DND-41 (cell line): Measurements from ENCODE around the gene RAB41.

ENCODE experiments used
- CTCF ChIP-seq: IDR thresholded peaks from 2 replicates; pipeline ENCODE4 v1.5.1; 2012; ENCODE audit warnings: borderline replicate concordance, low read length, moderate library complexity, mild to moderate bottlenecking; ENCODE audit not compliant: poor library complexity, severe bottlenecking; ENCODE audit errors: extremely low read depth
- EZH2 ChIP-seq: IDR thresholded peaks from 3 replicates; pipeline ENCODE4 v1.6.1; 2012; ENCODE audit warnings: borderline replicate concordance, low read depth, mild to moderate bottlenecking, moderate library complexity, low read length, inconsistent platforms; ENCODE audit not compliant: severe bottlenecking

GRCh38 chrX:70260104-70260503 is 21.9 kb upstream of the RAB41 start, which contains the start of gene P2RY4:
- TF ChIP-seq EZH2 (no peak), CTCF (no peak)
